Skin of body (tissue), 2 donors: ENCODE measurements around the gene C11orf68. TPM values are rescaled to one million over a fixed set of nuclear protein-coding genes. Genes with fewer than 3 reads are reported as not detected.
"Not testable (repeated sequence)": the region's sequence is repeated elsewhere in the genome, so short reads cannot be mapped to it uniquely, and the experiment has no call there.

ENCODE experiments used
- DNase-seq: peaks from one replicate; lab custom pipeline; 2025; lab: John Stamatoyannopoulos, UW
- total RNA-seq: library from RNA; depleted of rRNA; stranded (reverse); fragments of >200 nt; gene quantifications from one replicate; pipeline ENCODE4 v1.2.3, GENCODE V29; 2014

The C11orf68 gene
- 13.6 TPM for total RNA-seq

DNA sequence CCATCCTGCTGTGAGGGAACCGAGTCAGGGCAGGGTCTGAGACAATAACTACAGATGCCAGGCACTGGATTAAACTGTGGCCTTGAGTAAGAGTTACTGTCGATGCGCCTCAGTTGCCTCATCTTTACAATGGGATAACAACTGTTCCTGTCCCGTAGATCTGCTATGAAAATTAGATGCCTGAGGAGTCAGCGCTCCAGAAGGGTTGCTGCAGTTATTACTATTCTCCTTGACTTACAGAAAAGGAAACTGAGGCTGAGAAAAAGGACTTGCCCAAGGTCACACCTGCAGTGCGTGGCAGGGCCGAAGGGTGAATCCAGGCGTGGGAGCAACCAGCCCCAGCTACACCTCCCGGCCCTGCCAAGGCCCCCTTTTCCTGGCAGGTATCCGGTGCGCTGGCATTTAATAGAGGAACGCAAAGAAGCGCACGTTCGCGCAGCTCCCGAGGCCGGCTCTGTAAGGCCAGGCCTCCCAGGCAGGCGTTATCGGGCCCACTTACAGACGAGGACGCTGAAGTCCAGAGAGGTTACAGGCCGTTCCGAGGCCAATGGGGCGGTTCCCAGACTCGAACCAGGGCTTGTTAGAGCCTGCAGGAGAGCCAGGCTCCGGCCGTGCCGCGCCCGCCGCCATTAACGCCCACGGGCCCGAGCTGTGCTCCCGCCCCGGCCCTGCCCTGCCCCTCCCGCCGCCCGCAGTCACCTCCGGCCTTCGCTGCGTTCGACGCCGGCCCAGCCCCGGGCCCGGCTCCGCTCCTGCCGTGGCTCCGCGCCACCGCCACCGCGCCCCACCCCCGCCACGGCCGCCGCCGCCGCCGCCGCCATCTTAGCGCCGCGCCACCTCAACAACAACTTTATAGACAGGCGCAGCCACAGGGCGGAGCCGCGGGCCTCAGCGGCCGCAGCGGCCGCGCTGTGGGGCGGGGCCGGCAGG lies at the start of gene C11orf68:
C11orf68 (minus strand) TSS at position 852 of the 930 bp plus-strand sequence; CDS start at position 821, 31 bp downstream.
- DNase-seq: no peak

- DNase-seq: no peak
These were observed 48.6 kb upstream of the C11orf68 start for GRCh38 chr11:65967329-65967934.

DNA sequence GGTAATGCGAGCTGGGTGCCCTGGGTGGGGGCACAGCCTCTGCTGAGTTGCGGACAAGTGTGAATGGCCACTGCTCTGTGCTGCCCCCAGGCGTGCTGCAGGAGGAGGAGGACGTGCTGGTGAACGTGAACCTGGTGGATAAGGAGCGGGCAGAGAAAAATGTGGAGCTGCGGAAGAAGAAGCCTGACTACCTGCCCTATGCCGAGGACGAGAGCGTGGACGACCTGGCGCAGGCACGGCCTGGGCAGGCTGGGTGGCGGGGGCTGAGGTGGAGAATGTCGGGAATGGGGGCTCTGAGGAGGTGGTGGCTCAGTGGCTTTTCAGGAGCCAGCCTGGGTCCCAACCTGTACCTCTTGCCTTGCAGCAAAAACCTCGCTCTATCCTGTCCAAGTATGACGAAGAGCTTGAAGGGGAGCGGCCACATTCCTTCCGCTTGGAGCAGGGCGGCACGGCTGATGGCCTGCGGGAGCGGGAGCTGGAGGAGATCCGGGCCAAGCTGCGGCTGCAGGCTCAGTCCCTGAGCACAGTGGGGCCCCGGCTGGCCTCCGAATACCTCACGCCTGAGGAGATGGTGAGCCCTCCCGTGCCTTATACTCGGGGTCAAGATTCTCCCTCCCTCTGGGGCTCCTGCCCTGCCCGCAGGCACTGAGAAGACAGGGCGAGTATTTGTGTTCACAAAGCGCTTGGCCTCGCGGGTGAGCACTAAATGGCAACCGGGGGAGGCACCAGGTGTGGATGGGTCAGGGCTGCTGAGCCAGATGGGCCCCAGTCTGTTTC lies 47.3 kb upstream of the C11orf68 start:
- no peak for DNase-seq

DNA sequence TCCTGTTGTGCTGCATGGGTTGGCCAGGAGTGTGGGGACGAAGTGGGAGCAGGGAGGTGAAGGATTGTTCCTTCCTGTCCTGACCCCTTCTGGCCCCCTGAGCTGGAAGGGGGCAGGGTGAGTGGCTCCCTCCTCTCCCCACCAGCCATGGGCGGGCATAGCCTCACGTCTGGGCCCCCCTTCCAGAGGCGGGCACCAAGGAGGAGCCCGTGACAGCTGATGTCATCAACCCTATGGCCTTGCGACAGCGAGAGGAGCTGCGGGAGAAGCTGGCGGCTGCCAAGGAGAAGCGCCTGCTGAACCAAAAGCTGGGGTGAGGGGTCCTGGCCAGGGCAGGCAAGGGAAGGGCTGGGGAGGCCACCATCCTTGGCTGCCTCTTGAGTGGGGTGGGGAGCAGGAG lies 46.0 kb upstream of the C11orf68 start:
- DNase-seq: no peak

- DNase-seq: no peak
These were observed 43.3 kb upstream of the C11orf68 start for GRCh38 chr11:65962141-65962564.

- DNase-seq: peak; percentile 97
These were observed 42.6 kb upstream of the C11orf68 start, which contains the start of gene SART1 for GRCh38 chr11:65961267-65962140. SART1 (plus strand) TSS chr11:65961734; CDS start chr11:65961781, 47 bp downstream.

- DNase-seq: no peak
These were observed 42.0 kb upstream of the C11orf68 start for GRCh38 chr11:65960824-65961266.

DNA sequence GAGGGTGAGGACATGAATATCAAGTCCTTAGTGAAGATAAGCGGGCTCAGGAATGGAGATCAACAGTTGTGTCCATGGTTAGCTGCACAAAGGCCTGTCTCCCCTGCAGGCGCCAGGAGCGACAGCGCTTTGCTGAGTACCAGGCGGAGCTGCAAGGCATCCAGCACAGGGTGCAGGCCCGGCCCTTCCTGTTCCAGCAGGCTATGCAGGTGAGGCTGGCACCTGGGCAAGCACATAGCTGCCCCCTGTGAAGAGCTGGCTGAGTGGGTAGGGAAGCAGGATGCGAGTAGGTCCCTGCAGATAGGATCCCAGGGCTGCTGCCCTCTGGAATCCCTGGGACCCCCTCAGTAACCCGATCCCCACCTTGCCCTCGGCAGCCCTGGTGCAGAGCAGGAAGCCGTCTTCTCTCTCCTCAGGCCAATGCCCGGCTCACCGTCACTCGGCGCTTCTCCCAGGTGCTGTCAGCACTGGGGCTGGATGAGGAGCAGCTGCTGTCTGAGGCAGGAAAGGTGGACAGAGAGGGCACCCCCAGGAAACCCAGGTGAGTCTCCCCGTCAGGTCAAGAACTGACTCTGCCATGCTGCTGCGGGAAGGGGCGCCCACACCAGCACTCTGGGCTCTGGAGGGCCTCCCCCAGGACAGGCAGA lies 40.0 kb upstream of the C11orf68 start:
- DNase-seq: no peak

DNA sequence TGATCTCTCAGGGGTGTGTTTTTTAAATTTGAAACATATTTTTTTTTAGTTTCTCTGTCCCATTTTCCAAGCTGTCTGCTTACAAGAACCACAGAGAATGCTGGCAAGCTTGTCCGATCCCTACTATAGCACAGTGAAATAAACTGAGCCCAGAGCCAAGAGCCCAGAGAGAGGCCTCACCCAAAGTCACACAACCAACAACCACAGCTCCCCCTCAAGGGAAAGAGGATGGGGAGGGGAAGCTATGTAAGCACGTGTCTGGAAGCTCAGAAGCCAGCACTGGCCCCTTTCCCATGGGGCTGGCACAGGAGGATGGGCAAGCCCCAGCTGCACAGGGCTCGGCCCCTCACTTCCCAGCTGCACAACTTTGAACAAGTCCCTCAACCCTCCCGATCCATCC lies 39.4 kb upstream of the C11orf68 start:
- no peak for DNase-seq

- DNase-seq: no peak
These were observed 35.9 kb upstream of the C11orf68 start for GRCh38 chr11:65954771-65955170.

DNA sequence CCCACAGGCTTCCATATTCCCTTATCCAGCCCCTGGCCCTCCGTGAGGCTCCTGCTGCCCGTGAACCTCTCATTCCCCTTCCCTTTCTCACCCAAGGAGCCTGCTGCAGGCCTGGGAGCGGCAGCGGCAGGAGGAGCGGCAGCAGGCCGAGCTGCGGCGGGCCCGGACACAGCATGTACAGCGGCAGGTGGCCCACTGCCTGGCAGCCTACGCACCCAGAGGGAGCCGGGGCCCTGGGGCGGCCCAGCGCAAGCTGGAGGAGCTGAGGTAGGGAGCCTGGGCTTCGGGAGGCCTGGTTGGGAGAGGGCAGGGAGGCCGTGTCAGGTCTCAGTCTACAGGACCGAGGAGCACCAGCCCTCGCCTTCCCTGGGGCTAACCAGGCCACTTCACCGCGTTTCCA lies 34.6 kb upstream of the C11orf68 start:
- DNase-seq: no peak

- no peak for DNase-seq
These were observed 33.2 kb upstream of the C11orf68 start for GRCh38 chr11:65952052-65952521.

GRCh38 chr11:65951641-65952040 lies 32.8 kb upstream of the C11orf68 start:
- not testable (repeated sequence) for DNase-seq

DNA sequence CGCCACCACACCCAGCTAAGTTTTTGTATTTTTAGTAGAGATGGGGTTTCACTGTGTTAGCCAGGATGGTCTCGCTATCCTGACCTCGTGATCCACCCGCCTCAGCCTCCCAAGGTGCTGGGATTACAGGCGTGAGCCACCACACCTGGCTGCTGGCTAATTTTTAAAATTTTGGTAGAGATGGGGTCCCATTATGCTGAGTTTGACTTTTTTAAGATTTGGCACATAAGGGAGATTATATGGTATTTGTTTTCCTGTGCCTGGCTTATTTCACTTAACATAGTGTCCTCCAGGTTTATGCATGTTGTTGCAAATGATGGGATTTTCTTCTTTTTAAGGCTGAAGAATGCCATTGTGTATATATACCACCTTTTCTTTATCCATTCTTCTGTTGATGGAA lies 31.8 kb upstream of the C11orf68 start:
- not testable (repeated sequence) for DNase-seq

DNA sequence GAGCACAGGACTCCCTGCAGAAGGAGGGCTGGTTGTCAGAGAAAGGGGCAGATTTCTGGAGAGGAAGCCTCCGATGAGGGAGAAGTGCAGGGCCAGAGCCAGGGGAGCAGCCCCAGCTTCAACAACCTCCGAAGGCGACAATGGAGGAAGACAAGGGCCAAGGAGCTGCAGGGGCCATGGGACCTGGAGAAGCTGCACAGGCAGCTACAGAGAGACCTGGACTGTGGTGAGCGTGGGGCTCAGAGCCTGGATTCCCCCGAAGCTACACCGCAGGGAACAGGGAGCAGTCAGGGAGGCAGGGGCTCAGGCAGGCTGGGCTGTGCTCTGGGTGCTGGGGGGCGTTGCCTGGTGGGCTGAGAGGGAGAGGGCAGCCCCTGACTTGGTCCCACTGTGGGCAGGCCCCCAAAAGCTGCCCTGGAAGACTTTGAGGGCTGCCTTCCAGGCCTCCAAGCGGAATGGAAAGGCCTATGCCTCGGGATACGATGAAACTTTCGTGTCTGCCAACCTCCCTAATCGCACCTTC lies 28.8 kb upstream of the C11orf68 start:
- DNase-seq: no peak

- DNase-seq: no peak
These were observed 28.3 kb upstream of the C11orf68 start for GRCh38 chr11:65947133-65947532.

DNA sequence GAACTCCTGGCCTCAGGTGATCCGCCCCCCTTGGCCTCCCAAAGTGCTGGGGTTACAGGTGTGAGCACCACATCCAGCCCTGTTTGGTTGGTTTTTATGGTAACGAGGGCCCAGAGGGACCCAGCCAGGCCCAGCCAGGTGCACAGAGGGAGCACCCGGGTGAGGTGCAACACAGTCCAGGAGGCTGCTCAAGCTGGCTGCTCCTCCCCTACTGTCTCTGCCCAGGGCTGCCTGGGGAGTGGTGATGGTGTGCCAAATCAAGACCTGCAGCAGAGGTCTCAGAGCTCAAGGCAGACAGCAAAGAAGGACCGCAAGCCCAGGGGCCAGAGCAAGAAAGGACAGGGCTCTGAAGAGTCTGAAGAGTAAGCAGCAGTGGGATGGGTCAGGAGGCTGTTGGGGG lies 27.8 kb upstream of the C11orf68 start:
- DNase-seq: no peak

GRCh38 chr11:65945941-65946558 lies 27.2 kb upstream of the C11orf68 start:
- DNase-seq: no peak

- no peak for DNase-seq
These were observed 26.6 kb upstream of the C11orf68 start, which contains the start of gene TSGA10IP for GRCh38 chr11:65945430-65945911. TSGA10IP (plus strand) TSS chr11:65945480; CDS start chr11:65945676, 196 bp downstream.
